ENCODE measurements around the gene SUGCT.
"Not testable (repeated sequence)": the region's sequence is repeated elsewhere in the genome, so short reads cannot be mapped to it uniquely, and the experiment has no call there.

Gene SUGCT

DNA sequence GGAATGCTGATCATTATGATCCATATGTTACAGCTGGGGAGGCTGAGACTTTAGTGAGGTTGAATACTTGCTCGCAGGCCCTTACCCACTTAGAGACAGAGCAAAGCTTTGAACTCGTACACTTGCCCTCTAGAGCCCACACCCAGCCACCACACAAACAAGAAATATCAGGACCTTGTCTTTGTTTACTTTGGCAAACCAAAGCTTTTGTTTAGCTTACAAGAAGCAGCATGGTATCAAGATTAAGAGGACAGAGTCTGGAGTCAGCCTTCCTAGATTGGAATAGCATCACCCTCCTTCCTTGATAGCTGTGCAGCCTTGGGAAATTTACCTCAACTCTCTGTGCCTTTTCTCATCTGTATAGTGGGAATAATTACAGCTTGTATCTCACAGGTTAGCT is 477.5 kb downstream of the SUGCT start:
- no peak for DNase-seq (ENCODE audit: low read depth, low spot score)
- H3K4me3 ChIP-seq (ENCODE audit: low read length), result no peak overlapping the region

DNA sequence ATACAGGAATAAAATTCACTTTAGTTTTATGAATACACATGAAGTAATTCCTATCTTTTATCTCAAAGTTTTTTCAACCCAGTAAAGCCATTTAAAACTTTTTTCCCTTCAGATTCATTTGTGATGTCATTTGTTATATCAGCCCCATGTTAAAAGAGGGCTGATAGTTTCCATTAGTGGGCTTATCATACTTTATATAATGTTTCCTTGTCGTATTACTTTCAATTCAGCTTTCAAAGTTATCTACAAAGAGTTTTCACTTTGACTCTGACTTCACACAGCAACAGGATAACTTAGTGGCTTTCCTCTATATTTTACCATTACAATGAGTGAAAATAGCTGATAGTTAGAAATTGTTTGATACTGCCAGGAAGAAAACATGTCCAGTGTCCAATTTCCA is 484.8 kb downstream of the SUGCT start:
- DNase-seq (ENCODE audit: low read depth, low spot score), result no peak
- no peak overlapping the region for H3K4me3 ChIP-seq (ENCODE audit: low read length)

- no peak overlapping the region for H3K4me3 ChIP-seq (ENCODE audit: low read length)
- no peak for DNase-seq (ENCODE audit: low read depth, low spot score)
Measured at GRCh38 chr7:40621592-40621998, 486.8 kb downstream of the SUGCT start.

DNA sequence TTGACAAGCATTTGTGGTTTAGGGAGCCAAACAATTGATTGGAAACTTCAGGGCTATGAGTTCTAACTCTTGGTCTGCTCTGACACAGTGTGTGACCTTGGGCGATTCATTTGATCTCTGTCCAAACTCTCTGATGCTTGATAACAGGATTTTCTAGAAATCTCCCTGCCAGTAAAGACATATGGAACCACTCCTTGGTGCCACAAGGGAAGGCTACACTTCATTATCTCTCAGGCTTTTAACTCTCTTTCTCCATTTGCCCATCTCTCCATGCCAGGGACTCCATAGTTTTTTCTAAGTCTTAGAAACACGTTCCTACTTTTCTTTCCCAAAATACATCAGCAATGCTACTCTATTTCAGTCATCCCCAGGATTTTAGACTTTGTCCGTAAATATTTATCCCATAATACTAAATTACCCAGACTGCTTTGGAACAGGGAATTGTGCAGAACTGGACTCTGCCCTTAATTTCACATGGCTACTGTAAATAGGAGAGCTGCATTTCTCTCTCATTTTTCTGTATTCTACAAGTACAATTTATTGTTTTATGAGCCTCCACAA is 488.2 kb downstream of the SUGCT start:
- H3K4me3 ChIP-seq (ENCODE audit: low read length), result no peak overlapping the region
- DNase-seq (ENCODE audit: low read depth, low spot score), result no peak

- no peak for DNase-seq (ENCODE audit: low read depth, low spot score)
- no peak overlapping the region for H3K4me3 ChIP-seq (ENCODE audit: low read length)
Measured at GRCh38 chr7:40623863-40624262, 489.1 kb downstream of the SUGCT start.

DNA sequence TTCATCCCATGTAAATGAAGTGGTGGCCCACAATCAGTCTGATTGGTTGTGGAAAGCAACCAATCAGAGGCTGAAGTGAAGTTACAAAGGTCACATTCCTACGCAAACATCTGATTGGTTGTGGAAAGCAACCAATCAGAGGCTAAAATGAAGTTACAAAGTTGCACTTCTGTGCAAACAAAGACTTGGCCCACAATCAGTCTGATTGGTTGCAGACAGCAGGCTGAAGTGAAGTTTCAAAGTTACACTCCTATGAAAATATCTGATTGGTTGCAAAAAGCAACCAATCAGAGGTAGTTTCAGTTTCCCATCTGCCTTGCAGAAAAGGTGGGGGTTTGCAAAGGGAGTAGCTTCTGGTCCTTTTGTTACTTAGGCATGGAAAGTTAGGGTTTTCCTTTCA is 492.6 kb downstream of the SUGCT start:
- H3K4me3 ChIP-seq (ENCODE audit: low read length); DNase-seq (ENCODE audit: low read depth, low spot score): not testable (repeated sequence)

GRCh38 chr7:40629891-40630290 is 495.1 kb downstream of the SUGCT start:
- DNase-seq (ENCODE audit: low read depth, low spot score), result no peak
- H3K4me3 ChIP-seq (ENCODE audit: low read length), result no peak overlapping the region

- no peak overlapping the region for H3K4me3 ChIP-seq (ENCODE audit: low read length)
- DNase-seq (ENCODE audit: low read depth, low spot score), result no peak
Measured at GRCh38 chr7:40634118-40634517, 499.3 kb downstream of the SUGCT start.

GRCh38 chr7:40638545-40639320 is 503.9 kb downstream of the SUGCT start:
- H3K4me3 ChIP-seq (ENCODE audit: low read length), result no peak overlapping the region
- no peak for DNase-seq (ENCODE audit: low read depth, low spot score)

DNA sequence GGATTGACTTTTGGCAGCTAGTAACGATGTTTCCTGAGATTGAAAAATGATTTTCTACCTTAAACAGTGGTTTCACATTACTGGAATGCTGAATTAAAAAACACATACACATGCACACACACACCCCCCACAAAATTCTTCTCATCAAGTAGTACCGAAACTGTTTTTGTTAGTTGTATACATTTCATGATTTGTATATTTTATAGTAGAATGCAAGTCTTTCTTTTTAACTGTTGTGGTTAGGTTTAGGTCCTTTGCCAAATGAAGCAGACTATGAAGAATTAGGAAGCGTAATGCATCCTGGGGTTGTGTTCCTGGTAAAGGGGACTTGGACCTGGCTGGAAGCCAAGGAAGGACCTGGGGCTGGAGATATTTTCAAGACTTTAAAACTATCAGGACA is 505.8 kb downstream of the SUGCT start:
- no peak overlapping the region for H3K4me3 ChIP-seq (ENCODE audit: low read length)
- DNase-seq (ENCODE audit: low read depth, low spot score), result no peak

DNA sequence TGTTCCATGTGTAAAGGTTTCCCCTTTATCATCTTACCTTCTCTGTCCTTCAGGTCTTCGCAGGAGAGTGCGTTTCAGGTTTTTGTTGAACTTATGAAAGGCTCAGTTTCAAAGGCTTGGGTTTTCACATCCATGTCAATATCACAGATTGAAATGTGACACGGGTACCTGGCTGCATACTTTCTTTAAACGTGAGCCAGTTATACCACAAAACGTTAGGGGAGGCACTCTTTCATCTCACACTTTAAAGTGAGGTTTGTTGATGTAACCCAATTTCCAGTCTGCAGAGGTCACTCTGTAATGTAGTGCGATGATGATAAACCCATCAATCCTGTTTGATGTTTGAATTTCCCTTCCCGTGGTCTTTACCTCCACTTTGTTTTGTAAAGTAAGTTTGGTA is 506.9 kb downstream of the SUGCT start:
- DNase-seq (ENCODE audit: low read depth, low spot score), result no peak
- H3K4me3 ChIP-seq (ENCODE audit: low read length), result no peak overlapping the region

DNA sequence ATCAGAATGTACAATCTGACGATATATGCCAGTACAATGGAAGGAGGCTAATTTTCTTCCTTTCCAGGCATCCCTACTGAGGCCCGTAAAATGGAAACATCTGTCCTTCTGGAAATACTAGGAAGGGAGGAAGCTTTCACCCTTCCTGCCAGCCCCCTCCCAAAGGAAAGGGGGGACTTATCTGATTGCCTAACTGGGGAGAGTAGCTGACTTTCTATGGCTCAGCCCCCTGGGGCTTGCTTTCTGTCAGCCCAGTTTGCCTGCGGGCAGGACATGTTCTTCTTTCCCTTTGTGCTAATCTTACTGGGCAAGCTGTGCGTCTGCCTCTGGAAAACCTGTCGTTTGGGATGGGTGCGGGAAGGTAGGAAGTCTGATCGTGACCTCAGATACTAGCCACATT is 508.9 kb downstream of the SUGCT start:
- DNase-seq (ENCODE audit: low read depth, low spot score), result no peak
- H3K4me3 ChIP-seq (ENCODE audit: low read length), result no peak overlapping the region

DNA sequence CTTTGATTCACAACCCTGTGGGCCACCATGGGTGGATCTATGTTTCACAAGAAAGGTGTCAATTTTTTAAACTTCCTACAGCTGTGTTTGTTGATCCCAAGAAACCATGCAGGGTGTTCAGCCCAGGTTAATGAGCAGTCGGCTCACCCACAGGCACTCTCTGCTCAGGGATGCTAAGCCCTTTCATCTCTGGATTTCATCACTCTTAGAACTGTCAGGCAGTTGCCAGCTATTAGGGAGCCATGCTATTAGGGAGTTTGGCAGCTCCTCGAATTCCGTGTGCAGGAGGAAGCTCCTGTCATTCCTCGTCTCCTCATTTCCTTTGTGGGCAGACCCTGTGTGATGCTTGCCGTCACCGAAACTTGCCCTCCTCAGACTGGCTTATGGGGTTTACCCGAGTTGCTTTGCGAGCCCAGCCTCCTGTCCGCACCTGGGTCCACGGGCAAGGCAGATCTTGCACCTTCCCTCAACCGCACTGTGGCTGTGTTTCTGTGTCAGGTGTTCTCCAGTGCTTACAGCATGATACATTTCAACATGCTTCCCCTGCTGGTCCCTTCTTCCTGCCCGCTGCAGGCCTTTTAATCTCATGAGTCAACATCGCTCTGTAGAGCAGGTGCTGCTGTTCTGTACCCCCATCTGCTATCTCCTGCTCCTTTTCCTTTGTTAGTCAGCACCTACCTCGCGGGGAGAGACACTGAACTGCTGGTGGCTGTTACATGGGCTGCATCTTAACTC is 509.8 kb downstream of the SUGCT start:
- peak; percentile 73 for DNase-seq (ENCODE audit: low read depth, low spot score)
- no peak overlapping the region for H3K4me3 ChIP-seq (ENCODE audit: low read length)

DNA sequence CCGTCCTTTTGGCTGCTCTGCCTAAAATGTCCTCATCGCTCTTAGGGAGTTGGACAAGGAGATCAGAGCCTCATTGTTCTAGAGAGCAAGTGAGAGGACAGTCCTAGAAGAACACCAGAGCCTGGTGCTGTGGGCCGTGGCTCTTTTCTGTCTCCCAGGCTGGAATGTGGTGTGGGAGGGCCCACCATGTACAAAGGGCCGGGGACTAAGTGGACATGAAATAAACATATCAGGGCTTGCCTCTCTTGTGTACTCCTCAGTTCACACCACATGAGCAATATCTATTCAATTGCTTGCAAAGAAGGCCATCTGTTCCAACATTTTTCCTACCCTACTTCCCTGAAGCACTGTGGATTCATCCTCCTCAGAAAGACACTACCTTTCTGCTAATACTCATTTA is 510.4 kb downstream of the SUGCT start:
- DNase-seq (ENCODE audit: low read depth, low spot score), result no peak

GRCh38 chr7:40646717-40647116 is 511.9 kb downstream of the SUGCT start:
- no peak overlapping the region for H3K4me3 ChIP-seq (ENCODE audit: low read length)
- no peak for DNase-seq (ENCODE audit: low read depth, low spot score)

More for the DNA sequence above, 510.4 kb downstream of the SUGCT start:
- H3K4me3 ChIP-seq (ENCODE audit: low read length), result no peak overlapping the region

- no peak for DNase-seq (ENCODE audit: low read depth, low spot score)
- H3K4me3 ChIP-seq (ENCODE audit: low read length), result no peak overlapping the region
Measured at GRCh38 chr7:40647719-40648118, 512.9 kb downstream of the SUGCT start.

GRCh38 chr7:40649247-40649646 is 514.4 kb downstream of the SUGCT start:
- no peak for DNase-seq (ENCODE audit: low read depth, low spot score)
- no peak overlapping the region for H3K4me3 ChIP-seq (ENCODE audit: low read length)

DNA sequence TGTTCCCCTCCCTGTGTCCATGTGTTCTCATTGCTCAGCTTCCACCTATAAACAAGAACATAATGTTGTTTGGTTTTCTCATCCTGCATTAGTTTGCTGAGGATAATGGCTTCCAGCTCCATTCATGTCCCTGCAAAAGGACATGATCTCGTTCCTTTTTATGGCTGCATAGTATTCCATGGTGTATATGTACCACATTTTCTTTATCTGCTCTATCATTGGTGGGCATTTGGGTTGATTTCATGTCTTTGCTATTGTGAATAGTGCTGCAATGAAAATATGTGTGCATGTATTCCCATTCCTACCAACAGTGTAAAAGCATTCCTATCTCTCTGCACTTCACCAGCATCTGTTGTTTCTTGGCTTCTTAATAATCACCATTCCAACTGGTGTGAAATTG is 516.1 kb downstream of the SUGCT start:
- DNase-seq (ENCODE audit: low read depth, low spot score), result not testable (repeated sequence)

GRCh38 chr7:40654171-40654570 is 519.4 kb downstream of the SUGCT start:
- DNase-seq (ENCODE audit: low read depth, low spot score), result no peak
- H3K4me3 ChIP-seq (ENCODE audit: low read length), result no peak overlapping the region

More for the DNA sequence above, 516.1 kb downstream of the SUGCT start:
- not testable (repeated sequence) for H3K4me3 ChIP-seq (ENCODE audit: low read length)

GRCh38 chr7:40655426-40655825 is 520.6 kb downstream of the SUGCT start:
- no peak overlapping the region for H3K4me3 ChIP-seq (ENCODE audit: low read length)
- DNase-seq (ENCODE audit: low read depth, low spot score), result no peak

Data from Jurkat, Clone E6-1 (cell line).